ENCODE measurements around the gene RUNDC3A. TPM values are rescaled to one million over a fixed set of nuclear protein-coding genes. Genes with fewer than 3 reads are reported as not detected.
A peak's percentile ranks its signal among the peaks of the same experiment; 100 is the strongest.

RUNDC3A gene
- total RNA-seq, 1 experiment from 2014 or later: 5.2 TPM

DNA sequence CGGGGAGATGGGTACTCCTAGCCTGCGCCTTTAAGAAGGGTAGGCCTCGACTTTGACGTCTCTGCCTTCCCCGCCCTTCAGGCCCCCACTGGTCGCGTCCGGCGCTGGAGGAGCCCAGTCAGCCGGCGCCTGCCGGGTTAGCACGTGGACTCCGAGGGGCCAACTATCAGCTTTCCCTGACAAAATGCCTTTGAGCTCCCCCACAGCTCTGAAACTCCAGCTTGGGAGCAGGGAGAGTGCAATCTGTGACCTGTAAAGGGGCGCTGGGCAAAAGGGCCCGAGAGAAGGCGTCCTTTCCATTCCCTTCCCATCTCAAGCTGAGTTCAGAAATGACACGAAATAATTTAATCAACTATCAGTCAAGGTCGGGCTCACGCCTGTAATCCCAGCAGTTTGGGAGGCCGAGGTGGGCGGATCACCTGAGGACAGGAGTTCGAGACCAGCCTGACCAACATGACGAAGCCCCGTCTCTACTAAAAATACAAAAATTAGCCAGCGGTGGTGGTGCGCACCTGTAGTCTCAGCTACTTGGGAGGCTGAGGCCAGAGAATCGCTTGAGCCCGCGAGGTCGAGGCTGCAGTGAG lies 18.6 kb downstream of the RUNDC3A start (continued):
- TF ChIP-seq, protein P1, sequence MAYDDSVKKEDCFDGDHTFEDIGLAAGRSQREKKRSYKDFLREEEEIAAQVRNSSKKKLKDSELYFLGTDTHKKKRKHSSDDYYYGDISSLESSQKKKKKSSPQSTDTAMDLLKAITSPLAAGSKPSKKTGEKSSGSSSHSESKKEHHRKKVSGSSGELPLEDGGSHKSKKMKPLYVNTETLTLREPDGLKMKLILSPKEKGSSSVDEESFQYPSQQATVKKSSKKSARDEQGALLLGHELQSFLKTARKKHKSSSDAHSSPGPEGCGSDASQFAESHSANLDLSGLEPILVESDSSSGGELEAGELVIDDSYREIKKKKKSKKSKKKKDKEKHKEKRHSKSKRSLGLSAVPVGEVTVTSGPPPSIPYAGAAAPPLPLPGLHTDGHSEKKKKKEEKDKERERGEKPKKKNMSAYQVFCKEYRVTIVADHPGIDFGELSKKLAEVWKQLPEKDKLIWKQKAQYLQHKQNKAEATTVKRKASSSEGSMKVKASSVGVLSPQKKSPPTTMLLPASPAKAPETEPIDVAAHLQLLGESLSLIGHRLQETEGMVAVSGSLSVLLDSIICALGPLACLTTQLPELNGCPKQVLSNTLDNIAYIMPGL (CRISPR knock-in tag; IDR thresholded peaks at IDR 0.05): no peak
- TF ChIP-seq ZNF232 (CRISPR knock-in tag; IDR thresholded peaks at IDR 0.05): no peak
- TF ChIP-seq, protein P2, sequence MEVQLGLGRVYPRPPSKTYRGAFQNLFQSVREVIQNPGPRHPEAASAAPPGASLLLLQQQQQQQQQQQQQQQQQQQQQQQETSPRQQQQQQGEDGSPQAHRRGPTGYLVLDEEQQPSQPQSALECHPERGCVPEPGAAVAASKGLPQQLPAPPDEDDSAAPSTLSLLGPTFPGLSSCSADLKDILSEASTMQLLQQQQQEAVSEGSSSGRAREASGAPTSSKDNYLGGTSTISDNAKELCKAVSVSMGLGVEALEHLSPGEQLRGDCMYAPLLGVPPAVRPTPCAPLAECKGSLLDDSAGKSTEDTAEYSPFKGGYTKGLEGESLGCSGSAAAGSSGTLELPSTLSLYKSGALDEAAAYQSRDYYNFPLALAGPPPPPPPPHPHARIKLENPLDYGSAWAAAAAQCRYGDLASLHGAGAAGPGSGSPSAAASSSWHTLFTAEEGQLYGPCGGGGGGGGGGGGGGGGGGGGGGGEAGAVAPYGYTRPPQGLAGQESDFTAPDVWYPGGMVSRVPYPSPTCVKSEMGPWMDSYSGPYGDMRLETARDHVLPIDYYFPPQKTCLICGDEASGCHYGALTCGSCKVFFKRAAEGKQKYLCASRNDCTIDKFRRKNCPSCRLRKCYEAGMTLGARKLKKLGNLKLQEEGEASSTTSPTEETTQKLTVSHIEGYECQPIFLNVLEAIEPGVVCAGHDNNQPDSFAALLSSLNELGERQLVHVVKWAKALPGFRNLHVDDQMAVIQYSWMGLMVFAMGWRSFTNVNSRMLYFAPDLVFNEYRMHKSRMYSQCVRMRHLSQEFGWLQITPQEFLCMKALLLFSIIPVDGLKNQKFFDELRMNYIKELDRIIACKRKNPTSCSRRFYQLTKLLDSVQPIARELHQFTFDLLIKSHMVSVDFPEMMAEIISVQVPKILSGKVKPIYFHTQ (CRISPR knock-in tag; IDR thresholded peaks at IDR 0.05): no peak
- TF ChIP-seq, protein P3, sequence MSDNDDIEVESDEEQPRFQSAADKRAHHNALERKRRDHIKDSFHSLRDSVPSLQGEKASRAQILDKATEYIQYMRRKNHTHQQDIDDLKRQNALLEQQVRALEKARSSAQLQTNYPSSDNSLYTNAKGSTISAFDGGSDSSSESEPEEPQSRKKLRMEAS (CRISPR knock-in tag; IDR thresholded peaks at IDR 0.05): peak; percentile 91
- TF ChIP-seq, protein P4, sequence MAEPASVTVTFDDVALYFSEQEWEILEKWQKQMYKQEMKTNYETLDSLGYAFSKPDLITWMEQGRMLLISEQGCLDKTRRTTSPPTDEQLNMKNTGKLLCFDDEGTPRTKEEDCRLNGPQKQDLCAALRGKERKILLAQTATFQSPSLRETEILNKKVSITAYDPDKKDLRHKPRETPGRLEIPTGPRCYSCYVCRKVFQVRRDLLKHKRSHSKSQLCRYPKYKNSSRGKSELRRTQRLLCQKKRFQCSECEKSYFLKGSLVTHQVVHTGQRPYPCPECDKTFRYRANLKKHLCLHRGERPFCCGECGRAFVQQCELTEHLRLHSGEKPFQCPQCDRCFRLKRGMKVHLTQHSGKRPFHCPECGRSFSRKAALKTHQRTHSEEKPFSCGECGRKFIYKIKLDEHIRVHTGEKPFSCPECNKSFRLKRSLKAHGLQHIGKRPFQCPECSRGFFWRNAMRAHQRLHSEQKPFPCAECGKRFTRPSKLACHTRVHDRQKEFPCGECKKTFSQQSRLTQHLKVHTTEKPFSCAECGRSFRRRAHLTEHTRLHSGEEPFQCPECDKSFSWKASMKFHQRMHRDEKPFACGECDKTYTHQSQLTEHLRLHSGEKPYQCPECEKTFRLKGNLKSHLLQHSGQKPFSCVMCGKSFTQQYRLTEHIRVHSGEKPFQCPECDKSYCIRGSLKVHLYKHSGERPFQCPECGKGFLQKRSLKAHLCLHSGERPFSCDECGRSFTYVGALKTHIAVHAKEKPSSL (CRISPR knock-in tag; conservative IDR thresholded peaks at IDR 0.05): no peak
- no peak for TF ChIP-seq PRRX2 (CRISPR knock-in tag; IDR thresholded peaks at IDR 0.05)
- TF ChIP-seq, protein P5, sequence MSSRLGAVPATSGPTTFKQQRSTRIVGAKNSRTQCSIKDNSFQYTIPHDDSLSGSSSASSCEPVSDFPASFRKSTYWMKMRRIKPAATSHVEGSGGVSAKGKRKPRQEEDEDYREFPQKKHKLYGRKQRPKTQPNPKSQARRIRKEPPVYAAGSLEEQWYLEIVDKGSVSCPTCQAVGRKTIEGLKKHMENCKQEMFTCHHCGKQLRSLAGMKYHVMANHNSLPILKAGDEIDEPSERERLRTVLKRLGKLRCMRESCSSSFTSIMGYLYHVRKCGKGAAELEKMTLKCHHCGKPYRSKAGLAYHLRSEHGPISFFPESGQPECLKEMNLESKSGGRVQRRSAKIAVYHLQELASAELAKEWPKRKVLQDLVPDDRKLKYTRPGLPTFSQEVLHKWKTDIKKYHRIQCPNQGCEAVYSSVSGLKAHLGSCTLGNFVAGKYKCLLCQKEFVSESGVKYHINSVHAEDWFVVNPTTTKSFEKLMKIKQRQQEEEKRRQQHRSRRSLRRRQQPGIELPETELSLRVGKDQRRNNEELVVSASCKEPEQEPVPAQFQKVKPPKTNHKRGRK (CRISPR knock-in tag; IDR thresholded peaks at IDR 0.05; ENCODE audit: borderline replicate concordance): no peak
- no peak for TF ChIP-seq GTF2I (CRISPR knock-in tag; conservative IDR thresholded peaks at IDR 0.05)
- no peak for TF ChIP-seq CREM (CRISPR knock-in tag; IDR thresholded peaks at IDR 0.05)
- TF ChIP-seq ELF4 (CRISPR knock-in tag; IDR thresholded peaks at IDR 0.05; ENCODE audit: low read depth): no peak
- no peak for TF ChIP-seq NR3C1 (CRISPR knock-in tag; conservative IDR thresholded peaks at IDR 0.05; ENCODE audit: low read depth)
- TF ChIP-seq, protein P6, sequence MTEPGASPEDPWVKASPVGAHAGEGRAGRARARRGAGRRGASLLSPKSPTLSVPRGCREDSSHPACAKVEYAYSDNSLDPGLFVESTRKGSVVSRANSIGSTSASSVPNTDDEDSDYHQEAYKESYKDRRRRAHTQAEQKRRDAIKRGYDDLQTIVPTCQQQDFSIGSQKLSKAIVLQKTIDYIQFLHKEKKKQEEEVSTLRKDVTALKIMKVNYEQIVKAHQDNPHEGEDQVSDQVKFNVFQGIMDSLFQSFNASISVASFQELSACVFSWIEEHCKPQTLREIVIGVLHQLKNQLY (CRISPR knock-in tag; IDR thresholded peaks at IDR 0.05): no peak
- TF ChIP-seq SP1 (CRISPR knock-in tag; conservative IDR thresholded peaks at IDR 0.05): peak; percentile 92
- no peak for TF ChIP-seq GRHL2 (CRISPR knock-in tag; IDR thresholded peaks at IDR 0.05; ENCODE audit: insufficient replicate concordance, severe bottlenecking)
- TF ChIP-seq ZNF396 (CRISPR knock-in tag; IDR thresholded peaks at IDR 0.05; ENCODE audit: borderline replicate concordance): no peak

DNA sequence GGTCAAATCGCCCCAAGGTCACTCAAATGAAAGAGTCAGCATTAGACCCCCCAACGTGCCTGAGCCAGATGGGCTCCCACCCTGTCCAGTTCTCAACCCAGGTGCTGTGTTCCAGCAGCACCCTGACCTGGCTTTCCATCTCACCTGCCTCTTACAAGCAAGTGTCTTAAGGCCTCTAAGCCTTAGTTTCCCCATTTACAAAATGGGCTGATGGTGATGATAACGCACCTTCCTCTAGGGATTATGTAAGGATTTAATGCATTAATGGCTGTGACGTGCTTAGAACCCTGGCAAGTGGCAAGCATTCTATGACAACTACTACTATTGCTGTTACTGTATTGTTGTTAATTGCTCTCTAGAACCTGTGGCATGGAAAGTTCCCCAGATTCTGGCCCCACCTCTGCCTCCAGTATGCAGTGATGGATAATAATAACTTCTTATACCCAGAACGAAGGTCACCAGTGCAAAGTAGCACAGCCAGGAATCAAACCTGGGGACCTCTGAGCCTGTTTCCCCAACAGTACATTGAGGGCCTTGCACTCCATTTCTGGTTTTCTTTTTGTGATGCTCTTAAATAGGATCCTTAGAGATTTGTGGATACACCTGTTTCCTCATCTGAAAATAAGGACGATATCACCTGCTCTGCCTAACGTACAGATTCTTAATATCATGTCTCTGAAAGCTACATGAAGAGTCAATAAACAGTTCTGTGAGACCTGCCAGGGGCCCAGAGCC lies 19.5 kb downstream of the RUNDC3A start:
- Mint-ChIP-seq H3K9me3 (no peaks in the 10 kb centered on the region), H3K36me3 (no peaks in the 10 kb centered on the region), H3K27me3 (ENCODE audit: low read depth) (peaks cover 8% of the 10 kb centered on the region), H3K27ac (no peak overlapping the region; the same call in 1 of the 2 replicates), H3K4me1 (peaks cover 16% of the 10 kb centered on the region), H3K4me3 (no peak overlapping the region)
- TF ChIP-seq GABPB1 (CRISPR knock-in tag; IDR thresholded peaks at IDR 0.05): peak; percentile 11; the same call in 1 of the 2 replicates
- TF ChIP-seq, protein P7, sequence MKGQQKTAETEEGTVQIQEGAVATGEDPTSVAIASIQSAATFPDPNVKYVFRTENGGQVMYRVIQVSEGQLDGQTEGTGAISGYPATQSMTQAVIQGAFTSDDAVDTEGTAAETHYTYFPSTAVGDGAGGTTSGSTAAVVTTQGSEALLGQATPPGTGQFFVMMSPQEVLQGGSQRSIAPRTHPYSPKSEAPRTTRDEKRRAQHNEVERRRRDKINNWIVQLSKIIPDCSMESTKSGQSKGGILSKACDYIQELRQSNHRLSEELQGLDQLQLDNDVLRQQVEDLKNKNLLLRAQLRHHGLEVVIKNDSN (CRISPR knock-in tag; IDR thresholded peaks at IDR 0.05): no peak
- TF ChIP-seq, protein P8, sequence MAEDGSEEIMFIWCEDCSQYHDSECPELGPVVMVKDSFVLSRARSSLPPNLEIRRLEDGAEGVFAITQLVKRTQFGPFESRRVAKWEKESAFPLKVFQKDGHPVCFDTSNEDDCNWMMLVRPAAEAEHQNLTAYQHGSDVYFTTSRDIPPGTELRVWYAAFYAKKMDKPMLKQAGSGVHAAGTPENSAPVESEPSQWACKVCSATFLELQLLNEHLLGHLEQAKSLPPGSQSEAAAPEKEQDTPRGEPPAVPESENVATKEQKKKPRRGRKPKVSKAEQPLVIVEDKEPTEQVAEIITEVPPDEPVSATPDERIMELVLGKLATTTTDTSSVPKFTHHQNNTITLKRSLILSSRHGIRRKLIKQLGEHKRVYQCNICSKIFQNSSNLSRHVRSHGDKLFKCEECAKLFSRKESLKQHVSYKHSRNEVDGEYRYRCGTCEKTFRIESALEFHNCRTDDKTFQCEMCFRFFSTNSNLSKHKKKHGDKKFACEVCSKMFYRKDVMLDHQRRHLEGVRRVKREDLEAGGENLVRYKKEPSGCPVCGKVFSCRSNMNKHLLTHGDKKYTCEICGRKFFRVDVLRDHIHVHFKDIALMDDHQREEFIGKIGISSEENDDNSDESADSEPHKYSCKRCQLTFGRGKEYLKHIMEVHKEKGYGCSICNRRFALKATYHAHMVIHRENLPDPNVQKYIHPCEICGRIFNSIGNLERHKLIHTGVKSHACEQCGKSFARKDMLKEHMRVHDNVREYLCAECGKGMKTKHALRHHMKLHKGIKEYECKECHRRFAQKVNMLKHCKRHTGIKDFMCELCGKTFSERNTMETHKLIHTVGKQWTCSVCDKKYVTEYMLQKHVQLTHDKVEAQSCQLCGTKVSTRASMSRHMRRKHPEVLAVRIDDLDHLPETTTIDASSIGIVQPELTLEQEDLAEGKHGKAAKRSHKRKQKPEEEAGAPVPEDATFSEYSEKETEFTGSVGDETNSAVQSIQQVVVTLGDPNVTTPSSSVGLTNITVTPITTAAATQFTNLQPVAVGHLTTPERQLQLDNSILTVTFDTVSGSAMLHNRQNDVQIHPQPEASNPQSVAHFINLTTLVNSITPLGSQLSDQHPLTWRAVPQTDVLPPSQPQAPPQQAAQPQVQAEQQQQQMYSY (CRISPR knock-in tag; IDR thresholded peaks at IDR 0.05): peak; percentile 9; the same call in 1 of the 2 replicates
- ATAC-seq: no peak
- no peak for DNase-seq (ENCODE audit: low spot score)
- POLR2A ChIA-PET: no interaction called here
- CTCF ChIA-PET: interaction anchor here (1.0 to 1.3 kb wide), 6 partner anchors 12 to 195 kb away, joined by 3 to 15 read pairs (median 6); no protein-coding TSS in a partner anchor

Data from WTC11 (cell line).